Omental fat pad (tissue), 4 donors: Measurements from ENCODE around the gene KIF26B. TPM values are rescaled to one million over a fixed set of nuclear protein-coding genes. Genes with fewer than 3 reads are reported as not detected.

Experiments used
- ATAC-seq: fragments of 150-250 bp; one replicate; pipeline ENCODE4 v1.9.1; 2016; ENCODE audit warnings: mild to moderate bottlenecking, moderate library complexity; ENCODE audit not compliant: low FRiP score
- DNase-seq: peaks from one replicate; pipeline ENCODE4 v3.0.0-alpha.2; 2019; ENCODE audit warnings: low spot score
- total RNA-seq, 4 donors: library from RNA; depleted of rRNA; stranded (reverse); fragments of >200 nt; gene quantifications; one replicate each; pipeline ENCODE4 v1.1.0, GENCODE V29; 2016
- TF ChIP-seq, protein P1 (sequence below), 3 donors: fragments of 450-650 bp; IDR thresholded peaks; one replicate each; pipeline ENCODE4 v1.5.1; 2016 to 2017; ENCODE audit warnings: antibody characterized with exemption in 3 of 3, mild to moderate bottlenecking in 3 of 3, moderate library complexity in 2 of 3

KIF26B gene
- total RNA-seq, 4 donors from 2014 or later = 0.13 to 0.96 (median 0.39) TPM

DNA sequence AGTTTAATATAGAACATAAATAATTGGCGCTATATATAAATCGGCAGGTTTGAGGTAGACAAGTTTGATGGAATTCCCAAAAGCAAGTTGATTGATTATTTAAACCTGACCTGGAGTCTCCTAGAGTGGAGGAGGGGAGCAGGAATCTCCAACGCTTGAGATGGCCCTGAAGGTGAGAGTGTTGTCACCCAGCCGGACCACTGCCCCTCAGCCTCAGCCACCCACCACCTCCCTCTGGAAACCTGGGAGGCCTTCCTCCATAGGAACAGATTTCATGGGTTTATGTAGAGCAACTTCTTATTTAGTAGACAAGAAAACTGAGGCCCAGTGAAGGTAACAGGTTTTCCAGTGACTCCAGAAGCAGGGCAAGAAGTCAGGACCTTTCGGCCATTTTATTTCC is 389.5 kb downstream of the KIF26B start:
- ATAC-seq (no peak), DNase-seq (no peak)
- TF ChIP-seq, protein P1, sequence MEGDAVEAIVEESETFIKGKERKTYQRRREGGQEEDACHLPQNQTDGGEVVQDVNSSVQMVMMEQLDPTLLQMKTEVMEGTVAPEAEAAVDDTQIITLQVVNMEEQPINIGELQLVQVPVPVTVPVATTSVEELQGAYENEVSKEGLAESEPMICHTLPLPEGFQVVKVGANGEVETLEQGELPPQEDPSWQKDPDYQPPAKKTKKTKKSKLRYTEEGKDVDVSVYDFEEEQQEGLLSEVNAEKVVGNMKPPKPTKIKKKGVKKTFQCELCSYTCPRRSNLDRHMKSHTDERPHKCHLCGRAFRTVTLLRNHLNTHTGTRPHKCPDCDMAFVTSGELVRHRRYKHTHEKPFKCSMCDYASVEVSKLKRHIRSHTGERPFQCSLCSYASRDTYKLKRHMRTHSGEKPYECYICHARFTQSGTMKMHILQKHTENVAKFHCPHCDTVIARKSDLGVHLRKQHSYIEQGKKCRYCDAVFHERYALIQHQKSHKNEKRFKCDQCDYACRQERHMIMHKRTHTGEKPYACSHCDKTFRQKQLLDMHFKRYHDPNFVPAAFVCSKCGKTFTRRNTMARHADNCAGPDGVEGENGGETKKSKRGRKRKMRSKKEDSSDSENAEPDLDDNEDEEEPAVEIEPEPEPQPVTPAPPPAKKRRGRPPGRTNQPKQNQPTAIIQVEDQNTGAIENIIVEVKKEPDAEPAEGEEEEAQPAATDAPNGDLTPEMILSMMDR (IDR thresholded peaks at IDR 0.05) = no peak

DNA sequence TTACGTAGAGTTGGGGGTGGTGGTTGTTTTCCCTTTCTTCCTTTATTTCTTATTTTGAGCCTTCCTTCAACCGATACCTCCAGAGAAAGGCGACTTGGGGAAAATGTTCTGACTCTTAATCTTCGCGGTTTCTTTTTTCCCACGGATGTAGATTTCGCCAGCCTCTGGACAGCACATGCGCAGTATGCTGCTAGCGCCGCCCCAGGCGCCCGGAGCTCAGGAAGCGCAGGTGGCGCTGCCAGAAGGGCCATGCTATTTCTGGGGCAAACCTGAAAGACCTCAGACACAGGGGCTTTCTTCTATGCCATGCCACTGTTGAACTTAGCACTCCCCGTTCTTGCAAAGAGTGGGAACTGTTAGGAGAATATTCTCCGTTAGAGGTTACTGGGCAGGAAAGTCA is 392.1 kb downstream of the KIF26B start:
- DNase-seq = no peak
- TF ChIP-seq, protein P1 (IDR thresholded peaks at IDR 0.05) = no peak
- no peak for ATAC-seq

DNA sequence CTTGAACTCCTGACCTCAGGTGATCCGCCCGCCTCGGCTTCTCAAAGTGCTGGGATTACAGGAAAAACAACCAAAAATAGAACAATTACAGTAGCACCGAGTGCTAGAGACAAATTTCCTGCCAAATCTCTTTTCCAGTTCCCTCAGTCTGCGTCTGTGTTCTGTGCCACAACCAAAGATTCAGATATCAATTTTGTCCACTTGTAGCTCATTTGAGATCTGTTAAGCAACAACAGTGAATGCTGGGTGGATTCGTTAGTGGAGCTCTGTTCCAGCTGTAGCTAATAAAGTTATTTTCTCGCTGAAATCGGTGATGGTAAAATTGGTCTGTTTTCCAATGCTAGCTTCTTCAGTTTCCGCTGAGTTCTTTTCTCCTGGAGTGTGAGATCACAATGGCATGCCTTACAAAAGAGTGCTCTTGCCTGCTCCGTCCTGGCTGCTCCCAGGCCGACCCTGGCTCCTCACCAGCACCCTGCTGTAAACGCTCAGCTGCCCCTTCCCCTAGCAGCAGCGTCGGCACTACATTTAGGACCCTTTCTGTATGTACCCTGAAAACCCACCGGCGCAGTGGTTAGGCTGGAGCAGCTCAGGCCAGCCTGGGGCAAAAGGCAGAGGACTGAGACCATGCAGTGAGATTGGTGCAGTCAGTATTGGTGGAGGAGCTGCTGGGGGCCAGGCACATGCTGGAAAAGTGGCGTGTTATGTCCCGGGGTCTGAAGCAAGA is 395.4 kb downstream of the KIF26B start:
- no peak for DNase-seq

DNA sequence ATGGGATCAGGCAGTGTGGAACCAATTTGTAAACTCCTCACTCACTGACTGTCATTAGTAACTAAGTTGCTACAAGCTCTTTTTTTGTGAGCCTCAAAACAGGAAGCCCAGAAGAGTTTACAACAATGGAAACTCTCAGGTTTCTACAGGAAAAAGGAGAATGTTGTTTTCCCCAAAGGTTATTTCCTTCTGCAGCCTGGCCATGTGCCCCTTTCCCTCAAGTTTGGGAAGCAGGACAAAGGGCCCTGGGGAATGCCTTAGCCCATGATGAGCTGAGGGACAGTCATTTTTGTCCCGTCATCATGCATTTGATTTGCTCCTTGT is 395.9 kb downstream of the KIF26B start:
- ATAC-seq (no peak), DNase-seq (no peak)
- TF ChIP-seq, protein P1 (IDR thresholded peaks at IDR 0.05) = no peak

More for the DNA sequence above, 395.4 kb downstream of the KIF26B start:
- ATAC-seq = no peak
- TF ChIP-seq, protein P1 (IDR thresholded peaks at IDR 0.05) = no peak

DNA sequence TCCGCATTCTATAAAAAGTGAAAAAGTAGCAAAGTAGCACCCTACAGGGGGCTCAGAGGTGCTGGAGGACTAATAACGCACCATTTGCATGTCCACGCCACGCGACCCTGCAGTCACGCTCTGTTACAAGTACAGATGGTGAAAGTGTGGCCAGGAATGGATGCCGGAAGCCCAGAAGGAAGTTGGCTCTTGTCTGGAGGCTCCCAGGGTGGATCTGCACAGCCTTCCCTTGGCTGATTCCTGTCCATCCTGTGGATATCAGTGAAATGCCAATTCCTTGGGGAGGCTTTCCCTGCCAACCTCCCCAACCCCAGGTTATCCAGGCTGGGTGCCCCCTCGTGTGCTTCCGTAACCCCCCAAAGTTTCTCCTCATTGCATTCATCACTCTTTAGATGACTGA is 396.8 kb downstream of the KIF26B start:
- DNase-seq = no peak
- TF ChIP-seq, protein P1 (IDR thresholded peaks at IDR 0.05) = no peak
- no peak for ATAC-seq

DNA sequence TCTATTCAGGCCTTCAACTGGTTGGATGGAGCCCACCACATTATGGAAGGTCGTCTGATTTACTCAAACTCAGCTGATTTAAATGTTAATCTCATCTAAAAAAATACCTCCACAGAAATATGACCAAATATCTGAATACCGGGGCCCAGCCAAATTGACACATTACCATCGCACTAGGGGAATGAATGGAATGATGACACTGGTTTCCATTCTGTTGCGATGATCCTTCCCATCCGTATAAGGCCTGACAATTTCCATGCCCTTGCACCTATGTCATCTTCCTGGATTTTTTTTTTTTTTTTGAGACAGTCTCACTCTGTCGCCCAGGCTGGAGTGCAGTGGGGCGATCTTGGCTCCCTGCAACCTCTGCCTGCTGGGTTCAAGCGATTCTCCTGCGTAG is 397.5 kb downstream of the KIF26B start:
- DNase-seq (no peak), ATAC-seq (no peak)
- TF ChIP-seq, protein P1 (IDR thresholded peaks at IDR 0.05) = no peak

DNA sequence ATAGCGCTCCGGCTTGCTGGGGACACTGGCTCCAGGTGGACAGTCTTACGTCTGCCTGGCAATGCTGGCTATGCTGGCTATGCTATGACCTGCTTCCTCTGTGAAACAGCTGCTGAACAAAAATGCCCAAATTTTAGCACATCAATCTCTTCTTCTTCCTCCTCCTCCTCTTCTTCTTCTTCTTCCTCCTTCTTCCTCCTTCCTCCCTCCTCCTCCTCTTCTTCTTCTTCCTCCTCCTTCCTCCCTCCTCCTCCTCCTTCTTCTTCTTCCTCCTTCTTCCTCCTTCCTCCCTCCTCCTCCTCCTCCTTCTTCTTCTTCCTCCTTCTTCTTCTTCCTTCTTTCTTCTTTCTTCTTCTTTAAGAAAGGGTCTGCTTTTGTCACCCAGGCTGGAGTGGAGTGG is 401.3 kb downstream of the KIF26B start:
- no peak for DNase-seq
- ATAC-seq = no peak

More for the DNA sequence above, 401.3 kb downstream of the KIF26B start:
- TF ChIP-seq, protein P1 (IDR thresholded peaks at IDR 0.05) = no peak
